ENCODE measurements around the gene HMGB4.
A peak's percentile ranks its signal among the peaks of the same experiment; 100 is the strongest.

Gene HMGB4

DNA sequence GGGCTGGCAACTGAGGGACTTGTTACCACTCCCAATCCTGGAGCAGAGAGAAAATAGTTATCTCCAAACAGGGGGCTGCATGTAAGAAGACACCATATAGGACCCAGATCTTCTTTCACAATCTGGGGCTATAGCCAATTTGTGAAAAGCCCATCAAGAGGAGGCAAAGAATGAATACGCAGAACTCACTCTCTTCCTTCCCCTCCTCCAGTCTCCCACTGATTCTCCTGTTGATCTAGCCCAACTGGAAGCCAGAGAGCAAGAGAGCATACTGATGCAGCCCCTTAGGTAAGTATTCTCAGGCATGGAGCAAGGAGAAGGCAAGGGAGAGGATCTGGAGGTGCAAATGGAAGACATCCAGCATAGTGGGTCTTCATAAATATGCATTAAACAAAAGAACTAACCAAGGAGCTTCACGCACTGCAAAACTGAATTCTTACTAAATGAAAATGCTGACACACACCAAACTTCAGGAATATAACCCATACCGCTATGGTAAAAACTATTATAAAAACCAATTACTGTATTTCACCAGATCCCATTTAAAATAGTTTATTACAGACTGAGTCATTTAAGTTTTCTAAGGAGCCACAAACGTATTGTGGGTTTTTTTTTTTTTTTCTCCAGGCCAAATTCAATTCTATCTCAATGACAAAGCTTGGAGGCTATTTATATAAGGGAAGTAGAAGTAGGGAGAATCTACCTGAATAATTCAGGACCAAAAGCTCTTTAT is 15.5 kb upstream of the HMGB4 start:
- no peak for DNase-seq (ENCODE audit: low read depth in 2 of 2)

- DNase-seq (ENCODE audit: low read depth in 2 of 2): no peak
Measured at GRCh38 chr1:33849211-33849610, 14.7 kb upstream of the HMGB4 start.

DNA sequence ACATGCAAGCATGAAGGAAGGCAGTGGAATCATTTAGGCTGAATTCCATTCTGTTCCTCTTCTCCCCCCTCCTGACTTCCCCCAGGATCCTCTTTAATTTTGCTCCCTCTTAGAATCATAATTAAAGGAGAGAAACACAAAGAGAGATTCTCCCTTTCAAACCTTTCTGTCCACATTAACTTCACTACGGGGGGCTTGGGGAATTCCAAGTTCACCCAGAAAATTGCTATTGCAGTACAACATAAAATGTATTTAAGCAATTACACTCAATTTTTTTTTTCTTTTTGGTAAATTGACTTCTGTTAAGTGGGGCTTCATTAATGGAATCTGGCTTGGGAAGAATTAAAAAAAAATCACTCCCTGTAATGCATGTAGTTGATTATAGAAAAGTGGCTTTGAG is 13.4 kb upstream of the HMGB4 start:
- DNase-seq (ENCODE audit: low read depth in 2 of 2): no peak

DNA sequence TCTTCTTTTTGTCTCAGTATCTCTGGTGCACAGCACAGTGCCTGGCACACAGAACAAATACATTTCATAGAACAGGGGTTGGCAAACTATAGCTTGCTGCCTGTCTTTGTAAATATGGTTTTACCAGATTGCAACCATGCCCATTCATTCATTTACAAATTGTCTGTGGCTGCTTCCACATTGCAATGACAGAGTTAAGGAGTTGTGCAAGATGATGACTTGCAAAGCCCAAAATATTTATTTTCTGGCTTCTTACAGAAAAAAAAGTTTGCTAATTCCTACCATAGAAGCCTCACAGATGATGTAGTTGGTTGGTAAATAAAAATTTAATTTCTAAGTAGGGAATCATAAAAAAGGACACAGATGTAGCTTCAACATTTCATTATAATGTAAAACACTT is 11.2 kb upstream of the HMGB4 start:
- DNase-seq (ENCODE audit: low read depth in 2 of 2): no peak

GRCh38 chr1:33853431-33853830 is 10.4 kb upstream of the HMGB4 start:
- no peak for DNase-seq (ENCODE audit: low read depth in 2 of 2)

DNA sequence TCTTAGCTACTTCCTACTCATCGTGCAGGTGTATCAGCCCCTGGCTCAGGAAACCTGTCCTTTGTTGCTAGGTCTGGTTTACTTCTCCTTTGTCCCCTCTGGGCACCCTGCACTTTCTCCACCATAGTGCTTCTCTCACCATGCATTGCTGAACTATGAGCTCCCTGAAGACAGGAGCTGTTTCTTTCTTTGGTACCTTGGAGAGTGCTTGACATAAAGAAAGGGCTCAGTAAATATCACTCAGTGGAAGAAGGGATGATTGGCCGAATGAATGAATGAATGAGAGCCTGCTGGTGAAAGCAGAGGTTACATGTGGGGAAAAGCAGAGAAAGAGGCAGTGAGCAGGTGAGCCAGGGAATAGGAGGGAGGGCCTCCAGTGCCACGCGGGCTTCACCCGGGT is 9.8 kb upstream of the HMGB4 start:
- no peak for DNase-seq (ENCODE audit: low read depth in 2 of 2)

DNA sequence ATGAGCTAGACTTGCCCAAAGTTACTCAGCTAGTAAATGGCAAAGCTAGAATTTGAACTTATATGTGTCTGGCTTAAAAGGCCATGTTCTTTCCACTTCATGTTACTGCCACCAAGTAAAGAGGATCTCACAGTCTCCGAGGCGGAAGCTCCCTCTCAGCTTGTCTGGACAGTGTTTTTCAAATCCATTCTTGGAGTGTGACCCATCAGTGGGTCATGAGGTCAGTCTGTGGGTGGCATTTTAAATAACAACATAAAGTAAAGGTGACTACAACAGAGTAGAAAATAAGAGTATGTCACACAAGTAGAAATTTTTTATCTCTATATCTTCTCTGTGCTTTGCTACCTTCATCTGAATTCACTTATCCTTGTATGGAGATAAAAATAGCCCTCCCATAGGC is 3.2 kb upstream of the HMGB4 start:
- DNase-seq (ENCODE audit: low read depth in 2 of 2): no peak

GRCh38 chr1:33864460-33865389 is 846 bp downstream of the HMGB4 start:
- no peak for DNase-seq (ENCODE audit: low read depth in 2 of 2)

- DNase-seq (ENCODE audit: low read depth in 2 of 2): no peak
Measured at GRCh38 chr1:33866281-33866680, 2.4 kb downstream of the HMGB4 start.

- peak in 1 of 2 donors; percentile 2 for DNase-seq (ENCODE audit: low read depth in 2 of 2)
Measured at GRCh38 chr1:33867684-33868083, 3.8 kb downstream of the HMGB4 start.

DNA sequence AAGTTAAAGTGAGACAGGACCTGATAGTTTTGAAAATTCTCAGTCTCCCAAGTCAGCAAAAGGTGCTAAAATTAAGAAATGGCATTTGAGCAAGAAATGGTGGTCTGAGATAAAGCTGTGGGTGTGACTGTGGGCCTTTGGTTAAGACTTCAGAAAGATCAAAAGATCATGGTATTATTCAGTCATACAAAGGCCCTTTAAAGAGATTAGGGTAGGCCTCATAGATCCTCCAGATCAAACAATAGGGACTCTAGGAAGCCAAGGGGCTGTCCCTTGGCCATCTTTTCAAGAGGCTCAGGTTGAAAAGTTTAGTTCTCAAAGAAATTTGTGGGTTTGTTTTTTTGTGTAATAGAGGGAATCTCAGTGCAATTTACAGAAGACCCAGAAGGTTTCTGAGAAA is 8.4 kb downstream of the HMGB4 start:
- DNase-seq (ENCODE audit: low read depth in 2 of 2): no peak

DNA sequence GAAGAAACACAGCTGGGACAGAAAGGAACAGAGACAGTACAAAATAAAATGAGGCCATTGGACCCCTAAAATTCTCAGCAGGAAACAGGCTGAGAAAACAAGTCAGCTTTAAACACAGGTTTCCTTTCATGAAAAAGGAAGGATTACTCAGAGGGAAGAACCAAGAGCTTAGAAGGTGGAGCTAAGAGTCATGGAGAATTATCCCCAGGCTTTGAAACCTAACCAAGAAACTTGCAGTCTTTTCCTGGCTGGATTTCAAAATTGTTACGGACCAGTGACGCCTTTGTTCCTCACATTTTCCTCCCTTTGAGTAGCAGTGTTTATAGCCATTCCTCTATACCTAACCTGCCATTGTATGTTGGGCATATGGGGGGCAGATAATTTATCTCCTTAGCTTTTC is 8.8 kb downstream of the HMGB4 start:
- DNase-seq (ENCODE audit: low read depth in 2 of 2): no peak

- no peak for DNase-seq (ENCODE audit: low read depth in 2 of 2)
Measured at GRCh38 chr1:33874636-33875035, 10.8 kb downstream of the HMGB4 start.

GRCh38 chr1:33875862-33876261 is 12.0 kb downstream of the HMGB4 start:
- no peak for DNase-seq (ENCODE audit: low read depth in 2 of 2)

- no peak for DNase-seq (ENCODE audit: low read depth in 2 of 2)
Measured at GRCh38 chr1:33876970-33877650, 13.2 kb downstream of the HMGB4 start.

DNA sequence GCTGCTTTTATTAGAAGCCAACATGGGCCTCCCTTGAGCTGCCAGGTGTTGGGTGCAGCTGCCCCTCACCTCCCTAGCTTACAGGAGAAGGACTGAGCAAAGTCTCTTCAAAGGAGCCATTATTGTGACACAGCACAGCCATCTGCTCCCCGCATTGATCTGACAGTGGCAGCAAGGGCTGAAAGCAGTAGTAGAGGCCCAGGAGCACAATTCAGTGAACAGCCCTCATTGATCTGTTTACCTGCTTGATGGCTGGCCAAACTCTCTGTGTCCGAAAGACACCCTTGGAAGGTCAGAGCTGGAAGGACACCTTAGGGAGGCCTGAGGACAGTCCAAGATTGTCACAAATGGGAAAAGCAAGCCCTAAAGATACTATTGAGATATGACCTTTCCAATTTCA is 14.5 kb downstream of the HMGB4 start:
- DNase-seq (ENCODE audit: low read depth in 2 of 2): no peak

- DNase-seq (ENCODE audit: low read depth in 2 of 2): no peak
Measured at GRCh38 chr1:33880305-33880704, 16.4 kb downstream of the HMGB4 start.

- DNase-seq (ENCODE audit: low read depth in 2 of 2): no peak
Measured at GRCh38 chr1:33886496-33886895, 22.6 kb downstream of the HMGB4 start.

GRCh38 chr1:33893147-33893830 is 29.4 kb downstream of the HMGB4 start:
- no peak for DNase-seq (ENCODE audit: low read depth in 2 of 2)

- DNase-seq (ENCODE audit: low read depth in 2 of 2): no peak
Measured at GRCh38 chr1:33895396-33895795, 31.5 kb downstream of the HMGB4 start.

GRCh38 chr1:33895976-33896375 is 32.1 kb downstream of the HMGB4 start:
- DNase-seq (ENCODE audit: low read depth in 2 of 2): no peak

Data from stimulated activated CD8-positive, alpha-beta memory T cell treated with anti-CD3 and anti-CD28 coated beads, Interleukin-15, amount 100 ng/mL, for 48 hours (primary cell).